ENCODE results near the gene C22orf42.

Gene C22orf42

GRCh38 chr22:32158712-32159533 lies at the start of gene C22orf42:
TSS of gene C22orf42 (minus strand) at chr22:32159303. CDS start at chr22:32159215, 88 bp downstream.
- TF ChIP-seq GATA3 (IDR thresholded peaks at IDR 0.05; ENCODE audit: low read depth, low read length) (no peak), GATA2 (IDR thresholded peaks at IDR 0.05; ENCODE audit: low read depth, low read length) (no peak)

- TF ChIP-seq GATA3 (IDR thresholded peaks at IDR 0.05; ENCODE audit: low read depth, low read length) (no peak), GATA2 (IDR thresholded peaks at IDR 0.05; ENCODE audit: low read depth, low read length) (no peak)
These were observed 49.6 kb upstream of the C22orf42 start for GRCh38 chr22:32208681-32209080.

- no peak for TF ChIP-seq GATA2 (IDR thresholded peaks at IDR 0.05; ENCODE audit: low read depth, low read length)
- TF ChIP-seq GATA3 (IDR thresholded peaks at IDR 0.05; ENCODE audit: low read depth, low read length) = no peak
These were observed 48.9 kb upstream of the C22orf42 start for GRCh38 chr22:32207971-32208480.

- no peak for TF ChIP-seq GATA3 (IDR thresholded peaks at IDR 0.05; ENCODE audit: low read depth, low read length)
- no peak for TF ChIP-seq GATA2 (IDR thresholded peaks at IDR 0.05; ENCODE audit: low read depth, low read length)
These were observed 48.0 kb upstream of the C22orf42 start for GRCh38 chr22:32206774-32207758.

GRCh38 chr22:32205974-32206773 lies 47.1 kb upstream of the C22orf42 start:
- TF ChIP-seq GATA2 (IDR thresholded peaks at IDR 0.05; ENCODE audit: low read depth, low read length) = no peak
- TF ChIP-seq GATA3 (IDR thresholded peaks at IDR 0.05; ENCODE audit: low read depth, low read length) = no peak

- TF ChIP-seq GATA2 (IDR thresholded peaks at IDR 0.05; ENCODE audit: low read depth, low read length) (no peak), GATA3 (IDR thresholded peaks at IDR 0.05; ENCODE audit: low read depth, low read length) (no peak)
These were observed 46.0 kb upstream of the C22orf42 start, which contains the start of gene RFPL2 for GRCh38 chr22:32204856-32205722. TSS of gene RFPL2 (minus strand) at chr22:32205073. CDS start at chr22:32202451, 2,622 bp downstream.

GRCh38 chr22:32204040-32204855 lies 45.1 kb upstream of the C22orf42 start:
- TF ChIP-seq GATA2 (IDR thresholded peaks at IDR 0.05; ENCODE audit: low read depth, low read length) (no peak), GATA3 (IDR thresholded peaks at IDR 0.05; ENCODE audit: low read depth, low read length) (no peak)

- TF ChIP-seq GATA2 (IDR thresholded peaks at IDR 0.05; ENCODE audit: low read depth, low read length) (no peak), GATA3 (IDR thresholded peaks at IDR 0.05; ENCODE audit: low read depth, low read length) (no peak)
These were observed 44.3 kb upstream of the C22orf42 start for GRCh38 chr22:32203181-32204039.

- TF ChIP-seq GATA3 (IDR thresholded peaks at IDR 0.05; ENCODE audit: low read depth, low read length) (no peak), GATA2 (IDR thresholded peaks at IDR 0.05; ENCODE audit: low read depth, low read length) (no peak)
These were observed 43.6 kb upstream of the C22orf42 start for GRCh38 chr22:32202539-32203180.

GRCh38 chr22:32202161-32202538 lies 43.0 kb upstream of the C22orf42 start:
- TF ChIP-seq GATA2 (IDR thresholded peaks at IDR 0.05; ENCODE audit: low read depth, low read length) (no peak), GATA3 (IDR thresholded peaks at IDR 0.05; ENCODE audit: low read depth, low read length) (no peak)
